GM12891 (cell line): ENCODE results near the gene FANCC.

Experiments
- POLR2A ChIP-seq: IDR thresholded peaks from 2 replicates; pipeline ENCODE4 v1.6.1; 2011; ENCODE audit warnings: low read depth, low read length, control low read depth
- POLR2AphosphoS5 ChIP-seq: IDR thresholded peaks from 2 replicates; pipeline ENCODE4 v1.6.1; 2011; ENCODE audit warnings: low read depth, low read length, control low read depth
- POU2F2 ChIP-seq: IDR thresholded peaks from 2 replicates; pipeline ENCODE4 v1.6.1; 2011; ENCODE audit warnings: low read depth, mild to moderate bottlenecking, control low read depth, low read length, moderate library complexity
- TAF1 ChIP-seq: IDR thresholded peaks from 2 replicates; pipeline ENCODE4 v1.6.1; 2011; ENCODE audit warnings: low read depth, low read length, control low read depth

DNA sequence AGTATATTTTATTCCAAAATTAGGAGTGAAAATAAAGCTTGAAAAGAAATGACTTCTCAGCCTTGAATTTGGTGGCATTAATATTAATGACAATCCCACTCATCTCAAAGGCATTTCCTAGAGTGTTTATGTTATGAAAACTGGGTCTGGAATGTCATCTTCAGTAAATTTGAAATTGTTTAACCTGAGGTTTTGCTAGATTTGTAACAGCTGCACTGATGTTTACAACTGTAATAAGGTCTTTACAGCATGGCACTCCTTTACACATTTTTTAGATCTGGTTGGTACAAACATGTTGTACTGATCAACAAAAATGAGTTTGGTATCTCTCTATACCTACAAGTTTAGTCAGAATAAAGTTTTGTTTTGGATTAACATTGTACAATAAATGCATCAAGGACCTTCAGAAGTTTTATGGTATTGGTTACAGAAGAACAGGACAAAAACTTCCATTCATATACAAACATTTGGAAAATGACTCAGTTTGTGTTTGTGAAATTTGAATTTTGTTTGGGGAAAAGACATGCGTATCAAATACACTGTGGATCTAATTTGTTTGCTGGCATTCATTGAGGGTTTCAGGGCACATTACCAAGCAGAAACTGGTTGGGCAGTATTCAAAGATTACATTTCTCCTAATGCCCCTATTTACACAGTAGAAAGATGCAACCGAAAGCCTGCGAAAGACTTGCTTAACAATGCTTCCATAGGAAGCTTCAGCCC is 11.6 kb downstream of the FANCC start:
- no peak for TF ChIP-seq POLR2A
- TF ChIP-seq TAF1: no peak
- no peak for TF ChIP-seq POU2F2
- no peak for TF ChIP-seq POLR2AphosphoS5
